Measurements from ENCODE around the gene SPOCK1. TPM values are rescaled to one million over a fixed set of nuclear protein-coding genes. Genes with fewer than 3 reads are reported as not detected.

The SPOCK1 gene
- total RNA-seq, 1 donor from 2014 or later, result not detected

- intact Hi-C loops (cut with micrococcal nuclease), result no loop called here
- no peaks in the 10 kb centered on the region for H3K9me3 Mint-ChIP-seq
- no peak overlapping the region for H3K4me3 Mint-ChIP-seq
Observed at GRCh38 chr5:137027758-137028157, 471.4 kb downstream of the SPOCK1 start.

DNA sequence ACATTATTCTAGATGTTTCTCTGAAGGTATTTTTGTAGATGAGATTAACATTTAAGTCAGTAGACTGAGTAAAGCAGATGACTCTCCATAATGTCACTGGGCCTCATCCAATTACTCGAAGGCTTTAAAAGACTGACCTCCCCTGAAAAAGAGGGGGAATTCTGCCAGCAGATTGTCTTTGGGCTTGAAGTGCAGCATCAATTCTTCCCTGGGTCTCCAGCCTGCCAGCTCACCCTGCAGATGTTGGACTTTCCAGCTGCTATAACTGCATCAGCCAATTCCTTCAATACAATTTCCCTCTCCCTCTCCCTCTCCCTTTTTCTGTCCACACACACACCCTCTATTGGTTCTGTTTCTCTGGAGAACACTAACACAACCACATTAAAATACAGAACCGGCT is 472.8 kb downstream of the SPOCK1 start:
- Mint-ChIP-seq H3K27me3 (no peaks in the 10 kb centered on the region), H3K36me3 (ENCODE audit: low read depth) (no peaks in the 10 kb centered on the region), H3K4me1 (peaks cover 2% of the 10 kb centered on the region), H3K9me3 (no peaks in the 10 kb centered on the region), H3K4me3 (no peak overlapping the region), H3K27ac (no peak overlapping the region)
- intact Hi-C loops (cut with micrococcal nuclease), result no loop called here
- DNase-seq, result no peak

More at GRCh38 chr5:137027758-137028157, 471.4 kb downstream of the SPOCK1 start:
- no peak for DNase-seq
- Mint-ChIP-seq H3K4me1 (peaks cover 2% of the 10 kb centered on the region), H3K27ac (no peak overlapping the region), H3K36me3 (ENCODE audit: low read depth) (no peaks in the 10 kb centered on the region), H3K27me3 (no peaks in the 10 kb centered on the region)

GRCh38 chr5:137024044-137024443 is 475.1 kb downstream of the SPOCK1 start:
- peaks cover 2% of the 10 kb centered on the region for H3K4me1 Mint-ChIP-seq
- H3K27me3 Mint-ChIP-seq, result no peaks in the 10 kb centered on the region
- DNase-seq, result no peak
- H3K9me3 Mint-ChIP-seq, result no peaks in the 10 kb centered on the region
- H3K4me3 Mint-ChIP-seq, result no peak overlapping the region
- no peak overlapping the region for H3K27ac Mint-ChIP-seq
- H3K36me3 Mint-ChIP-seq (ENCODE audit: low read depth), result no peaks in the 10 kb centered on the region
- intact Hi-C loops (cut with micrococcal nuclease), result no loop called here

GRCh38 chr5:137023371-137023770 is 475.8 kb downstream of the SPOCK1 start:
- Mint-ChIP-seq H3K36me3 (ENCODE audit: low read depth) (no peaks in the 10 kb centered on the region), H3K27me3 (no peaks in the 10 kb centered on the region), H3K4me1 (peaks cover 2% of the 10 kb centered on the region), H3K27ac (no peak overlapping the region), H3K4me3 (no peak overlapping the region), H3K9me3 (no peaks in the 10 kb centered on the region)
- no peak for DNase-seq
- intact Hi-C loops (cut with micrococcal nuclease), result no loop called here

DNA sequence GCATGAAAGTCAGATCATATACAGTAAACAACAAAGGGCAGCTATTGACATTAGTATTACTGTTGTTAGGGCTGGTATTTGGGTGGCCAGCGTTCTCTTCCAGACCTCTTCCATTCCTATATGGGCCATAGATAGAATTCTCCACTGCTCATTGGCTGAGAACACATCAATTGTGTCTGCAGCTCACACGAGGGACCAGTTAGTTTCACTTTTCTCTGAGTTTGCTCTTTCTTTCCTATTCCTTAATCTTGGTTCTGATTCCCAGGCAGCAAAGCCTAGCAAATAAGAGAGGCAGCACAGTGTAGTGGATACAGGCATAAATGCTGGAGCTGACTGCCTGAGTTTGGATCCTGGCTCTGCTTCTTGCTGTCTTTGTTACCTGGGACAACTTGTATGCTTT is 476.4 kb downstream of the SPOCK1 start:
- intact Hi-C loops (cut with micrococcal nuclease), result no loop called here
- H3K4me1 Mint-ChIP-seq, result peaks cover 2% of the 10 kb centered on the region
- H3K27ac Mint-ChIP-seq, result no peak overlapping the region
- no peak overlapping the region for H3K4me3 Mint-ChIP-seq
- H3K27me3 Mint-ChIP-seq, result no peaks in the 10 kb centered on the region
- no peaks in the 10 kb centered on the region for H3K36me3 Mint-ChIP-seq (ENCODE audit: low read depth)
- no peaks in the 10 kb centered on the region for H3K9me3 Mint-ChIP-seq
- DNase-seq, result no peak

DNA sequence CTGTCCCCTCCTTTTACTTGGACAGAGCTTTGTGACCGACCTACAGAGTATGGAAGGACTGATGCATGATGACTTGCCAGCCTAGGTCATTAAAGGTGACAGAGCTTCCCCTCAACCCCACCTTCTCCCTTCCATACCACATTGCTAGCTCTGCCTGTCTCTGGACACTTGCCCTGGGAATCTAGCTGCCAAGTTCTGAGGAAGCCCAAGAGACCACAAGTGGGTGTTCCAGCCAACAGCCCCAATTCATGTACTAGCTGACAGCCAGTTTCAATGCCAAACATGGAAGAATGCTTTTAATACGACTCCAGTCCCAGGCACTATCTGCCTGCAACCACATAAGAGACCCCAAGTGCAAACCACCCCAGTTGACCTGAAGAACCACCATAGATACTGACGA is 477.1 kb downstream of the SPOCK1 start:
- H3K4me1 Mint-ChIP-seq, result peaks cover 2% of the 10 kb centered on the region

GRCh38 chr5:137019229-137019628 is 479.9 kb downstream of the SPOCK1 start:
- Mint-ChIP-seq H3K4me3 (no peak overlapping the region), H3K27ac (no peak overlapping the region), H3K9me3 (no peaks in the 10 kb centered on the region), H3K4me1 (peaks cover 2% of the 10 kb centered on the region), H3K36me3 (ENCODE audit: low read depth) (no peaks in the 10 kb centered on the region), H3K27me3 (no peaks in the 10 kb centered on the region)
- no peak for DNase-seq
- intact Hi-C loops (cut with micrococcal nuclease), result no loop called here

More for the DNA sequence above, 477.1 kb downstream of the SPOCK1 start:
- Mint-ChIP-seq H3K27ac (no peak overlapping the region), H3K4me3 (no peak overlapping the region), H3K9me3 (no peaks in the 10 kb centered on the region), H3K36me3 (ENCODE audit: low read depth) (no peaks in the 10 kb centered on the region), H3K27me3 (no peaks in the 10 kb centered on the region)
- intact Hi-C loops (cut with micrococcal nuclease), result no loop called here
- DNase-seq, result no peak

- H3K9me3 Mint-ChIP-seq, result no peaks in the 10 kb centered on the region
- no peaks in the 10 kb centered on the region for H3K4me1 Mint-ChIP-seq
- no peak overlapping the region for H3K4me3 Mint-ChIP-seq
- no peak overlapping the region for H3K27ac Mint-ChIP-seq
- no peak for DNase-seq
- intact Hi-C loops (cut with micrococcal nuclease), result no loop called here
- H3K36me3 Mint-ChIP-seq (ENCODE audit: low read depth), result no peaks in the 10 kb centered on the region
- H3K27me3 Mint-ChIP-seq, result no peaks in the 10 kb centered on the region
Observed at GRCh38 chr5:137016783-137017324, 482.3 kb downstream of the SPOCK1 start.

GRCh38 chr5:137015540-137016116 is 483.5 kb downstream of the SPOCK1 start:
- H3K4me1 Mint-ChIP-seq, result no peaks in the 10 kb centered on the region
- no peaks in the 10 kb centered on the region for H3K27me3 Mint-ChIP-seq
- intact Hi-C loops (cut with micrococcal nuclease), result no loop called here
- no peak overlapping the region for H3K4me3 Mint-ChIP-seq
- no peak for DNase-seq
- no peaks in the 10 kb centered on the region for H3K36me3 Mint-ChIP-seq (ENCODE audit: low read depth)
- H3K27ac Mint-ChIP-seq, result no peak overlapping the region
- no peaks in the 10 kb centered on the region for H3K9me3 Mint-ChIP-seq

- no peak overlapping the region for H3K4me3 Mint-ChIP-seq
- no peak overlapping the region for H3K27ac Mint-ChIP-seq
- intact Hi-C loops (cut with micrococcal nuclease), result no loop called here
- no peaks in the 10 kb centered on the region for H3K4me1 Mint-ChIP-seq
- DNase-seq, result no peak
- H3K36me3 Mint-ChIP-seq (ENCODE audit: low read depth), result no peaks in the 10 kb centered on the region
- H3K27me3 Mint-ChIP-seq, result no peaks in the 10 kb centered on the region
- H3K9me3 Mint-ChIP-seq, result no peaks in the 10 kb centered on the region
Observed at GRCh38 chr5:137014731-137015130, 484.4 kb downstream of the SPOCK1 start.

DNA sequence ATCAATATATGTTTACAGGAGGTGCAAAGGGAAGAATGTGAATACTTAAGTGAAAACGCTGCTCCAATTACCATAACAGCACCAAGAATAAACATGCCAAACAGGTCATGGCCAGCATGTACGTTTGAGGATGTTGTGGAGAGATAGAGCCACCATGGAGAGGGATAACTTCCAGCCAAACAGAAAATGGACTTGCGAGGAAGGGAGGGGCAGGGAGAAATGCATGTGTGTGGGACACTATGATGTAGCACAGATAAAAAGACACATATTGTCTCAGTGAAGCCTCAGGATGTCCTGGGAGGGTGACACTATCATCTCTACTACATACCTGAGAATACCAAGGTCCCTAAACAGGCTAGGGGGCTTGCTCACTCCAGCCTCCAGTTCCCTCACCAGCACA is 488.9 kb downstream of the SPOCK1 start:
- no peaks in the 10 kb centered on the region for H3K36me3 Mint-ChIP-seq (ENCODE audit: low read depth)
- H3K27me3 Mint-ChIP-seq, result no peaks in the 10 kb centered on the region
- no peak overlapping the region for H3K27ac Mint-ChIP-seq
- intact Hi-C loops (cut with micrococcal nuclease), result no loop called here
- no peak overlapping the region for H3K4me3 Mint-ChIP-seq
- no peak for DNase-seq
- no peaks in the 10 kb centered on the region for H3K9me3 Mint-ChIP-seq
- no peaks in the 10 kb centered on the region for H3K4me1 Mint-ChIP-seq

- no peaks in the 10 kb centered on the region for H3K9me3 Mint-ChIP-seq
- H3K27ac Mint-ChIP-seq, result no peak overlapping the region
- no peak for DNase-seq
- no peaks in the 10 kb centered on the region for H3K27me3 Mint-ChIP-seq
- H3K4me3 Mint-ChIP-seq, result no peak overlapping the region
- intact Hi-C loops (cut with micrococcal nuclease), result no loop called here
- no peaks in the 10 kb centered on the region for H3K4me1 Mint-ChIP-seq
- H3K36me3 Mint-ChIP-seq (ENCODE audit: low read depth), result no peaks in the 10 kb centered on the region
Observed at GRCh38 chr5:137004279-137004678, 494.8 kb downstream of the SPOCK1 start.

DNA sequence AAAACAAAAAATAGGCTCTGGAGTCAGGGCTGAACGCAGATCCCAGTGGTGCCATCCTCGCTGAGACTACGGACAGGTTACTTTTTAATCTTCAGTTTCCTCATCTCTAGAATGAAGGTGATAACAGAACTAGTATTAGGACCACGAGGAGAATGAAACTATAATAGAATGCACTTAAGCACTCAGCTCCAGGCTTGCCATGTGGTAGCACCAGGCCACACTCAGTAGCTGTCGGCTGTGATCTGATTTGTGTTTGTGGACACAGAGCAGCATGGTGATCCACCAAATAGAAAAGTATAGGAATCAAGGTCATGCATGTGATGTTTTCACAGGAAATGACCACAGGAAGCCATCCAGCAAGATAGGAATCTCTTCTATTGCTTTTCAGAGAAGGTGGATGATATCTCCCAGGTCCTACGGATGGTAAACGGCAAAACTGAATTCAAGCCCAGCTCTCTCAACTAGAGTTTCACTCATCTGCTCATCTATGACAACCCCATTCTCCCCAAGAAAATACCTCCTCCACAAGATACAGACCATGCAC is 498.0 kb downstream of the SPOCK1 start:
- H3K4me3 Mint-ChIP-seq, result no peak overlapping the region

DNA sequence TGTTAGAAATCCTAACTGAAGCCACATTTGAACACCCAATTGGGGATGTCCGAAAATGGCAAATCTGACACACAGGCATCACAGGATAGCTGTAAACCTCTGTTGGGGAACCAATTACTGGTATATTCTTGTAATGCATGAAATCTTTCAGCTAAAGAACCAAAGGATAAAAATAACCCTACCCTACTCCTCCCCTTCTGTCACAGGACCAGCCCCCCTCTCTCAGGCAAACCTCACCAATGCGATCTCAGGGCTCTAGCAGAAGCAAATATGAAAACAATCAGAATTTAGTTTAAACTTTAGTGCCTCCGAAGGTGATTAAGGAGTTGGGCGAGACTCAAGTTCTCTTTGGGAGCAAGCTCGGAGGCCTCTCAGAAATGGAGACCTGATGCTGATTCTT is 499.3 kb downstream of the SPOCK1 start:
- Mint-ChIP-seq H3K27me3 (no peaks in the 10 kb centered on the region), H3K4me1 (no peaks in the 10 kb centered on the region), H3K9me3 (no peaks in the 10 kb centered on the region), H3K36me3 (ENCODE audit: low read depth) (no peaks in the 10 kb centered on the region), H3K27ac (no peak overlapping the region), H3K4me3 (no peak overlapping the region)
- DNase-seq, result no peak
- intact Hi-C loops (cut with micrococcal nuclease), result no loop called here

More for the DNA sequence above, 498.0 kb downstream of the SPOCK1 start:
- DNase-seq, result no peak
- Mint-ChIP-seq H3K4me1 (no peaks in the 10 kb centered on the region), H3K27ac (no peak overlapping the region), H3K27me3 (no peaks in the 10 kb centered on the region), H3K9me3 (no peaks in the 10 kb centered on the region), H3K36me3 (ENCODE audit: low read depth) (no peaks in the 10 kb centered on the region)
- intact Hi-C loops (cut with micrococcal nuclease), result no loop called here

GRCh38 chr5:136998854-136999357 is 500.2 kb downstream of the SPOCK1 start:
- intact Hi-C loops (cut with micrococcal nuclease), result no loop called here
- H3K4me3 Mint-ChIP-seq, result no peak overlapping the region

More at GRCh38 chr5:136998854-136999357, 500.2 kb downstream of the SPOCK1 start:
- H3K27ac Mint-ChIP-seq, result no peak overlapping the region
- H3K36me3 Mint-ChIP-seq (ENCODE audit: low read depth), result no peaks in the 10 kb centered on the region
- H3K9me3 Mint-ChIP-seq, result no peaks in the 10 kb centered on the region
- DNase-seq, result no peak
- no peaks in the 10 kb centered on the region for H3K4me1 Mint-ChIP-seq
- no peaks in the 10 kb centered on the region for H3K27me3 Mint-ChIP-seq

Data from activated CD4-positive, alpha-beta T cell treated with anti-CD3 and anti-CD28 coated beads, Interleukin-2, amount 10 ng/mL, durations not matched to agents 24 days and 14 days (primary cell).